CD1c-positive myeloid dendritic cell (primary cell): Measurements from ENCODE around the gene PXN.
A peak's percentile ranks its signal among the peaks of the same experiment; 100 is the strongest.

Experiments
- DNase-seq: peaks from one replicate; pipeline ENCODE4 v3.0.0-alpha.2; 2016; ENCODE audit errors: extremely low spot score

Gene PXN

GRCh38 chr12:120265473-120266179 is at the start of gene PXN:
Gene PXN (minus strand): TSS chr12:120265730. CDS start chr12:120265629, 101 bp downstream.
- peak; percentile 88 for DNase-seq

DNA sequence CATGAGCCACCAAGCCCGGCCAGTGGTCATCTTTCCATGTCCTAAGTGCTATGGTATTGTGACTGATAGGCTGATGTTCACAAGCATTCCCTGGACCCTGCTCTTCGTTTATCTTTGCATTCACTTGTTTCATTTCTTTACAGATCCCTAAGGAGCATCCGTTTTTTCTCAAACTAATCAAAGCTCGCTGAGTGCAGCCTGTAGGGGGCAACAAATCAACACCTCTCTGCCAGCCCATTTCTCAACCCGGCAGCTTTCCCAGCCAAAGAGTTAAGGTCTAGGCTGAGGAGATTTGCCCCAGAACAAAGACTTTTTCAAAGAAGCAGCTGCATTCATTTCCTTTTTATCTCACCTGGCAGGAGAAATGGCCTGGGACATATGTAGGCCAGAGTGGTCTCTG is 48.7 kb upstream of the PXN start:
- DNase-seq = no peak

GRCh38 chr12:120301962-120302815 is 36.7 kb upstream of the PXN start, which contains the start of gene SIRT4:
Gene SIRT4 (plus strand): TSS chr12:120302321. CDS start chr12:120303562, 1,241 bp downstream.
- DNase-seq = peak; percentile 96

- DNase-seq = peak; percentile 96
Observed at GRCh38 chr12:120292661-120293531, 27.4 kb upstream of the PXN start, which contains the start of gene RNU4-1. Gene RNU4-1 (minus strand): TSS chr12:120293237.

- no peak for DNase-seq
Observed at GRCh38 chr12:120292411-120292660, 26.8 kb upstream of the PXN start.

GRCh38 chr12:120290609-120291305 is 25.2 kb upstream of the PXN start:
- peak; percentile 58 for DNase-seq

- DNase-seq = no peak
Observed at GRCh38 chr12:120287491-120287890, 22.0 kb upstream of the PXN start.

- DNase-seq = no peak
Observed at GRCh38 chr12:120286768-120287490, 21.4 kb upstream of the PXN start.

- no peak for DNase-seq
Observed at GRCh38 chr12:120284381-120284780, 18.9 kb upstream of the PXN start.

DNA sequence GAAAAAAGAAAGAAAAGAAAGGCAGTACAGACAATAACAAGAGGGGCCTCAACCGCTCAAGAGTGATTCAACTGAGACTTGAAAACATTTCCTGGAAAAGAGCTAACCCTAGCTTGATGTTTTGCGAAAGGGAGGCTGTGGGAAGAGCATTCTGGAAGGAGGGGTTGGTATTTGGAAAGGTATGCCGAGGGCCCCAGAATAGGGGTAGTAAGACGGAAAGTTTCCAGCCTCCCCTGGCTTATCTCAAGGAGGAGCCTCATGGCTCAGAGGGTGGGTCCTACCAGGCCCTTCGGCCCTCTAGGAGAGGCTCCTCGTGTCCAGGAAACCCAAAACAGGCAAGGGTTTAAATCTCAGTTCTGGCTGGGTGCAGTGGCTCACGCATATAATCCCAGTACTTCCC is 17.8 kb upstream of the PXN start:
- no peak for DNase-seq

GRCh38 chr12:120278137-120279069 is 12.9 kb upstream of the PXN start:
- DNase-seq = no peak

- DNase-seq = no peak
Observed at GRCh38 chr12:120276734-120277133, 11.2 kb upstream of the PXN start.

DNA sequence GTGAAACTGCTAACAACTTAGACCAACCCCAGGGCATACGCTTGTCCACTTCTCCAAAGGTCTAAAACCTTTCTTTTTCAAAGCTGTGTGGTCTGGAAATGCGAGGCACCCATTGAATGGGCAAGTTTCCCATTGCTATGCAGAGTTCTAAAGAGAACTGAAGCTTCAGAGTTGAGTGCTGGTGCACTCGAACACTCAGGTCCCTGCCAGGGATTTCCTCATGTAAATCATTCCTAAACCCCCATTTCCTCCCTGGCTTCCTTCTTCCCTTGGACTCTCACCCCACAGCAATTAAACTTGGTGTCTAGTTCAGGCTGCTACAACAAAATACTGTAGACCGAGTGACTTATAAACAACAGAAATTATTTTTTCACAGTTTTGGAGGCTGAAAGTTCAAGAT is 2.2 kb upstream of the PXN start:
- no peak for DNase-seq

- peak; percentile 49 for DNase-seq
Observed at GRCh38 chr12:120266180-120266870, 795 bp upstream of the PXN start.

GRCh38 chr12:120264904-120265472 is 542 bp downstream of the PXN start:
- no peak for DNase-seq

DNA sequence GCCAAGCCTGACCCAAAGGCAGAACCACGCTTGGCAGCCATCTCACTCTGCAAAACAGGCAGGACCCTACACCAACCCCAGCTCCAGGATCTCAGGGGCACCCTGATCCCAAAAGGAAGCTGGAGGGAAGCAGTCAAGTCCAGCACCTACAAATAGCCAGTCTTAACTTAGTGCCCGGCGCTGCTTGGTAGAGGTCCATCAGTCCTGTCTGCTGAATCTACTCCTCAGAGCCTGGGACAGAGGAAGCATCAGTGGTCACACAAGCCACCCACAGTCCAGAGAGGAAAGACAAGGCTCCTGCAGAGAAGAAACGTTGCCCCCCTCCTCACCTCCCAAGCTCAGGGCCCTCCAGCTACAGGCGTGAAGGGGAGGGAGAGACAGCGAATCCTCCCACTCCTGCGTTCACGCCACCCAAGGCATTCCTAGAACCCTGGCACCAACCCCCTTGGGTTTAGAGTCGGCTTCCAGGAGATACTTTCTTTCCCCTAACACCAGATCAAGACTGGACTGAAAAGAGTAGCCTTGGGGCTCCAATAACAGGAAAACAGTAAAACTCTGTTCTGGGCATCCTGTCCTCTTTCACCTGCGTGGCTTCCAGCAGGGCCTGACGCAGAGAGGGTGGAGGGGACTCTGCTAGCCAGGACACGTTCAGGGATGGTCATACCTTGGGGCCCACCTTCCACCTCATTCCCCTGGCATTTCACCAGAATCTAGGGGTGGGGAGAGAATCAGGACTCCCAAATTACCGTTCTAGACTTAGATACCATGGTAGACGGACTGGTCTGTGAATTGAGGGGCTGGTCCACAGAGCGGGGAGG is 1.2 kb downstream of the PXN start:
- DNase-seq = no peak

DNA sequence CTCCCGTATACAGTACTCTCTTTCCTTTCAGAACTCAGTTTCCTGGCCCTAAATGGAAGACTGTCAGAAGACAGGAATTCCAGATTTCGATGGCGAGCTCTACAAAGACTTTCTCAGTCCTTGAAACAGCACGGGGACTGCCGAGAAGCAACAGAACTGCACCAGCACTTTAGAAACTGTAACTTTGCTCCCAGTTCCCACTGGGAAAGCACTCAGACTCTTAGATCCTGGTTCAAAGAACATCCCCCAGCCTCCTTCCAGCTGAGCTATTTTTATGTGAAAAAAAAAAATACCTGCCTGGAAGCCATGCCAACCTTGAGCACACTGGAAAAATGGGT is 1.8 kb downstream of the PXN start:
- DNase-seq = no peak
